ENCODE measurements around the gene CLDN4.

CLDN4 gene

GRCh38 chr7:73880755-73881328 lies 50.0 kb downstream of the CLDN4 start:
- TF ChIP-seq CTCF (IDR thresholded peaks at IDR 0.05; ENCODE audit: low read depth, low read length), result no peak
- no peak overlapping the region for H3K4me3 ChIP-seq (replicated peaks in 1 of 2; ENCODE audit: low read depth in 2 of 2, low read length in 2 of 2)
- no peak for DNase-seq (ENCODE audit: low read depth in 2 of 2)

GRCh38 chr7:73881352-73882046 lies 50.7 kb downstream of the CLDN4 start:
- no peak overlapping the region for H3K4me3 ChIP-seq (replicated peaks in 1 of 2; ENCODE audit: low read depth in 2 of 2, low read length in 2 of 2)
- DNase-seq (ENCODE audit: low read depth in 2 of 2), result no peak

GRCh38 chr7:73882047-73882402 lies 51.2 kb downstream of the CLDN4 start:
- no peak for DNase-seq (ENCODE audit: low read depth in 2 of 2)
- H3K4me3 ChIP-seq (replicated peaks in 1 of 2; ENCODE audit: low read depth in 2 of 2, low read length in 2 of 2), result no peak overlapping the region
- TF ChIP-seq CTCF (IDR thresholded peaks at IDR 0.05; ENCODE audit: low read depth, low read length), result no peak

More at GRCh38 chr7:73881352-73882046, 50.7 kb downstream of the CLDN4 start:
- TF ChIP-seq CTCF (IDR thresholded peaks at IDR 0.05; ENCODE audit: low read depth, low read length), result no peak
